Measurements from ENCODE around the gene GRHL1. TPM values are rescaled to one million over a fixed set of nuclear protein-coding genes. Genes with fewer than 3 reads are reported as not detected.

The GRHL1 gene
- total and polyA plus RNA-seq, 2 donors (not counting 3 experiments of a cell fraction or from before 2014, with no cell fraction given): 0.37 to 1.1 TPM

- no peak for FAIRE-seq
- no TSS peak for BruUV-seq (replicated peaks)
Measured at GRCh38 chr2:10038123-10038522, 86.6 kb downstream of the GRHL1 start.

More at GRCh38 chr2:10038123-10038522, 86.6 kb downstream of the GRHL1 start:
- no peaks in the 10 kb centered on the region for H3K27me3 ChIP-seq (ENCODE audit: control insufficient read depth in 2 of 2, insufficient read depth in 2 of 2, low read length in 2 of 2)
- no peak overlapping the region for H3K9ac ChIP-seq (replicated peaks; ENCODE audit: extremely low read depth, insufficient read depth, low read length)
- H3K4me1 ChIP-seq (ENCODE audit: control insufficient read depth, extremely low read depth, insufficient read depth, low read length): peaks cover 27% of the 10 kb centered on the region
- H4K20me1 ChIP-seq (replicated peaks; ENCODE audit: control insufficient read depth, extremely low read depth, insufficient read depth, low read length): no peaks in the 10 kb centered on the region
- TF ChIP-seq MYC (IDR thresholded peaks at IDR 0.05; ENCODE audit: low read depth, low read length): no peak
- TF ChIP-seq GATA2 (IDR thresholded peaks at IDR 0.05; ENCODE audit: insufficient read depth, insufficient read length, low read depth, low read length): no peak
- no peak for TF ChIP-seq CTCF (IDR thresholded peaks at IDR 0.05; ENCODE audit: extremely low read depth in 1 of 2, insufficient read depth in 1 of 2, low read depth in 1 of 2, low read length in 2 of 2)
- no peak for TF ChIP-seq FOS (IDR thresholded peaks at IDR 0.05; ENCODE audit: borderline replicate concordance, insufficient read depth, low read length)
- TF ChIP-seq EZH2 (IDR thresholded peaks at IDR 0.05; ENCODE audit: borderline replicate concordance, low read depth, low read length, severe bottlenecking): no peak
- H3K27ac ChIP-seq (ENCODE audit: insufficient read depth, low read depth, low read length): no peak overlapping the region
- no peaks in the 10 kb centered on the region for H3K9me3 ChIP-seq (replicated peaks; ENCODE audit: control insufficient read depth, insufficient read depth, low read length)
- intact Hi-C loops (cut with micrococcal nuclease) (no loop called here), dilution Hi-C loops (cut with MboI; ENCODE audit: extremely low pct_ligation_motif_present, low sequenced_read_pairs) (no loop called here)
- CTCF ChIA-PET: interaction anchor here (0.8 to 17.6 kb wide), 6 partner anchors 10 to 224 kb away, joined by 3 to 340 read pairs (median 4); no protein-coding TSS in a partner anchor
- H3K79me2 ChIP-seq (ENCODE audit: control insufficient read depth, insufficient read depth, low read length): no peaks in the 10 kb centered on the region
- H3K4me3 ChIP-seq (replicated peaks in 1 of 3; ENCODE audit: insufficient read depth in 1 of 3, low read depth in 1 of 3, low read length in 3 of 3): no peak overlapping the region
- H3K4me2 ChIP-seq (ENCODE audit: insufficient read depth, low read length): no peak overlapping the region
- H3K36me3 ChIP-seq (ENCODE audit: control insufficient read depth in 2 of 2, extremely low read depth in 1 of 2, insufficient read depth in 2 of 2, low read length in 2 of 2): no peaks in the 10 kb centered on the region
- DNase-seq (ENCODE audit: low read depth, low spot score): no peak
- POLR2A ChIA-PET: no interaction called here
- H3K9me1 ChIP-seq (replicated peaks; ENCODE audit: control insufficient read depth, extremely low read depth, insufficient read depth, low read length): no peaks in the 10 kb centered on the region
- H2AFZ ChIP-seq (ENCODE audit: low read depth, low read length): no peak overlapping the region

All from endothelial cell of umbilical vein (primary cell).